ENCODE measurements around the gene CD4.

DNA sequence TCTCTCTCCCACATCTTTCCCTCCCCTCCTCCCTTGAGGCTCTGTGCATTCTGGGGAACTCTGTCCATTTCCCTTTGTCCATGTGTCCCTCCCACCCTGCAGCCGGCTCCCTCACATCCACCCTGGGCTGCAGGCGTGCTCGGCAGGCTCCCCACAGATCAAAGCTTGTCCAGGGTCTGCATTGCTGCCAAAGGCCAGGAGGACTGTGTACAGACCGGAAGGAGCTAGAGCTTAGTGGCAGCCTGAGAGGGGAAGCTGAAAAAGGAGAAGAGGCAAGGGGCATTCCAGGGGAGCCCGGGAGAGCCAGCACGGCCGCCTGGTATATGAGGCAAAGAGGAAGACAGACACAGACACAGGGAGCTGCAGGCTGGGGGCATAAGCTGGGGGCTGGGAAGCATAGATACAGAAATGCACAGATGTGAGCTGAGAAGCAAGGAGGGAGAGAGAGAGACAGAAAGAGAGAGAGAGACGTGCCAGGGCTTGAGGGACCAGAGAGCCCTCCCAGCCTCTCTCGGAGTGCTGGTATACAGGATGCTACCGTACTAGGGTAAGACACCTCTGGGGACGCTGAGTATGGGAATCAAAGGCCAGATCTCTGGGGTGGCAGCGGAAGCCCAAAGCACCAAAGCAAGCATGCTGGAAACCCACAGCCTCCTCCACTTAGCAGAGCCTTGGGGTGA is 3.3 kb downstream of the CD4 start:
- TF ChIP-seq, protein P1, sequence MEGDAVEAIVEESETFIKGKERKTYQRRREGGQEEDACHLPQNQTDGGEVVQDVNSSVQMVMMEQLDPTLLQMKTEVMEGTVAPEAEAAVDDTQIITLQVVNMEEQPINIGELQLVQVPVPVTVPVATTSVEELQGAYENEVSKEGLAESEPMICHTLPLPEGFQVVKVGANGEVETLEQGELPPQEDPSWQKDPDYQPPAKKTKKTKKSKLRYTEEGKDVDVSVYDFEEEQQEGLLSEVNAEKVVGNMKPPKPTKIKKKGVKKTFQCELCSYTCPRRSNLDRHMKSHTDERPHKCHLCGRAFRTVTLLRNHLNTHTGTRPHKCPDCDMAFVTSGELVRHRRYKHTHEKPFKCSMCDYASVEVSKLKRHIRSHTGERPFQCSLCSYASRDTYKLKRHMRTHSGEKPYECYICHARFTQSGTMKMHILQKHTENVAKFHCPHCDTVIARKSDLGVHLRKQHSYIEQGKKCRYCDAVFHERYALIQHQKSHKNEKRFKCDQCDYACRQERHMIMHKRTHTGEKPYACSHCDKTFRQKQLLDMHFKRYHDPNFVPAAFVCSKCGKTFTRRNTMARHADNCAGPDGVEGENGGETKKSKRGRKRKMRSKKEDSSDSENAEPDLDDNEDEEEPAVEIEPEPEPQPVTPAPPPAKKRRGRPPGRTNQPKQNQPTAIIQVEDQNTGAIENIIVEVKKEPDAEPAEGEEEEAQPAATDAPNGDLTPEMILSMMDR (IDR thresholded peaks at IDR 0.05): no peak
- no peak for TF ChIP-seq POLR2A (IDR thresholded peaks at IDR 0.05)
- peak in 1 of 2 donors; percentile 9 for TF ChIP-seq EP300 (IDR thresholded peaks at IDR 0.05)
